H1 (cell line): ENCODE data around the gene WWC1. TPM values are rescaled to one million over a fixed set of nuclear protein-coding genes. Genes with fewer than 3 reads are reported as not detected.

ENCODE experiments used
- ATF2 ChIP-seq: IDR thresholded peaks from 2 replicates; pipeline ENCODE4 v1.6.1; 2012; ENCODE audit warnings: low read length, inconsistent platforms
- CBX8 ChIP-seq: fragments of 300-800, 300-1000 bp; sonication (generic); IDR thresholded peaks from 2 replicates; pipeline ENCODE4 v1.7.1; 2016; ENCODE audit warnings: low read depth, low read length, borderline replicate concordance
- CHD7 ChIP-seq: fragments of 300-600 bp; sonication (generic); IDR thresholded peaks from 2 replicates; pipeline ENCODE4 v1.7.1; 2012; ENCODE audit warnings: low read length, moderate library complexity, mild to moderate bottlenecking, inconsistent platforms; ENCODE audit not compliant: insufficient replicate concordance
- SP2 ChIP-seq: IDR thresholded peaks from 2 replicates; pipeline ENCODE4 v1.6.1; 2012; ENCODE audit warnings: mild to moderate bottlenecking, low read length, inconsistent platforms
- USF2 ChIP-seq: IDR thresholded peaks from 2 replicates; pipeline ENCODE4 v1.6.1; 2011; ENCODE audit warnings: low read length, improper control_type of control experiment
- polyA plus RNA-seq, 7 experiments: library from polyadenylated mRNA; depleted of rRNA in 3 of 7; stranded (reverse) in 5 of 7; unstranded in 2 of 7; fragments of >200 nt in 5 of 7; fragments of 200-250 nt in 2 of 7; gene quantifications; 1 replicate in 5 of 7; 2 replicates in 1 of 7; 4 replicates in 1 of 7; pipeline versions ENCODE4 v1.2.1 to v1.2.3, GENCODE V29; 2011 to 2013; ENCODE audit warnings: missing spikeins in 2 of 7, mixed read lengths in 2 of 7
- total RNA-seq: library from RNA; stranded (reverse); fragmentation: NEBNext Ultra II Directional; extraction: Animal tissue kit (Norgen Biotek cat#: 25700); gene quantifications from 2 replicates; pipeline ENCODE4 v1.2.1, GENCODE V29; 2021

Gene WWC1
- total and polyA plus RNA-seq, 2 of the 8 experiments (the other 6 are each of a cell fraction or from before 2014, with no cell fraction given), result 16.4 to 41.1 TPM

- TF ChIP-seq CHD7 (no peak), SP2 (no peak), USF2 (no peak), CBX8 (no peak), ATF2 (no peak)
Measured at GRCh38 chr5:168469816-168470215, 178.4 kb downstream of the WWC1 start (continued).
